Left colon (tissue), 2 donors: Measurements from ENCODE around the gene GPX4. TPM values are rescaled to one million over a fixed set of nuclear protein-coding genes. Genes with fewer than 3 reads are reported as not detected.

Source experiments
- ATAC-seq: fragments of 200-7000 bp; cut with Tn5 transposase; one replicate; pipeline ENCODE4 v1.9.1; 2020; ENCODE audit warnings: mild to moderate bottlenecking, moderate library complexity
- DNase-seq, 2 donors: peaks; one replicate each; pipeline ENCODE4 v3.0.0-alpha.2; 2020
- intact Hi-C, 2 donors: fragments of 100-400 bp; cut with DNase I in 1 of 2; cut with micrococcal nuclease in 1 of 2; formaldehyde crosslinking; loops; one replicate each; pipeline versions ENCODE4 v1.11.2 to v1.14.0; 2022; cut with DNase I, micrococcal nuclease
- long read RNA-seq: library from polyadenylated mRNA; unstranded; transcript quantifications from one replicate; pipeline ENCODE4 v2.0.0, GENCODE V29; 2021
- total RNA-seq, 2 donors: library from RNA; stranded (reverse); fragmentation: NEBNext Ultra II Directional; extraction: Animal tissue kit (Norgen Biotek cat#: 25700); gene quantifications; one replicate each; pipeline ENCODE4 v1.2.1, GENCODE V29; 2021
- donor health status: DM: no; HTN: no; CAD: no.
- donor health status: DM: yes; HTN: yes; CAD: no.

The GPX4 gene, protein sequence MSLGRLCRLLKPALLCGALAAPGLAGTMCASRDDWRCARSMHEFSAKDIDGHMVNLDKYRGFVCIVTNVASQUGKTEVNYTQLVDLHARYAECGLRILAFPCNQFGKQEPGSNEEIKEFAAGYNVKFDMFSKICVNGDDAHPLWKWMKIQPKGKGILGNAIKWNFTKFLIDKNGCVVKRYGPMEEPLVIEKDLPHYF
- 100 to 1,000 TPM; 162 to 176 TPM for total RNA-seq
- long read RNA-seq, transcript GPX4-201 (7 exons, 919 nt), result major isoform, 82 of 114 reads
- long read RNA-seq, partial matches to known transcripts, result 15 of 114 reads
- long read RNA-seq, other reads (novel, unspliced or antisense), result 13 of 114 reads

DNA sequence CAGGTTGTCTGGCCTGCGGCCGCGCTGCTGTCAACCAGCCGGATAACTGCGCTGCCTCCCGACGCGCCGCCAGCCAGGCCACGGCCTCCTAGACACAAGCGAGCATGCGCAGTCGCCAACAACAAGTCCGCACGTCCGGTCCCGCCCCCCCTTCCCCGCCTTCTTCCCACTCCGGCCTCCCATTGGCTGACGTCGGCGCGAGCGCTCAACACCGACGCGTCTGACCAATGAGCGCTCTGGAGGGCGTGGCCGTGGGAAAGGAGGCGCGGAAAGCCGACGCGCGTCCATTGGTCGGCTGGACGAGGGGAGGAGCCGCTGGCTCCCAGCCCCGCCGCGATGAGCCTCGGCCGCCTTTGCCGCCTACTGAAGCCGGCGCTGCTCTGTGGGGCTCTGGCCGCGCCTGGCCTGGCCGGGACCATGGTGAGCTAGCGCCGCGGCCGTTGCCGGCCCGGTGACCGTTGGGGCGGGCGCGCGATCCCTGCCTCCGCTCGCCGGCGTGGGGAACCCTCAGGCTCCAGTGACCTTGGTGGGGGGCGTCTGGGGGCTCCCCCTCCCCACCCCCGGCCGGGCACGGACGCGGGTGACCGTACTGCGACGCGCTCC, at the start of gene GPX4:
GPX4 (plus strand) TSS at position 287 of the 603 bp plus-strand sequence; CDS start at position 337, 50 bp downstream.
- ATAC-seq, result peak; percentile 87
- DNase-seq, result peak; percentile 99
- intact Hi-C loops, result no loop called here

DNA sequence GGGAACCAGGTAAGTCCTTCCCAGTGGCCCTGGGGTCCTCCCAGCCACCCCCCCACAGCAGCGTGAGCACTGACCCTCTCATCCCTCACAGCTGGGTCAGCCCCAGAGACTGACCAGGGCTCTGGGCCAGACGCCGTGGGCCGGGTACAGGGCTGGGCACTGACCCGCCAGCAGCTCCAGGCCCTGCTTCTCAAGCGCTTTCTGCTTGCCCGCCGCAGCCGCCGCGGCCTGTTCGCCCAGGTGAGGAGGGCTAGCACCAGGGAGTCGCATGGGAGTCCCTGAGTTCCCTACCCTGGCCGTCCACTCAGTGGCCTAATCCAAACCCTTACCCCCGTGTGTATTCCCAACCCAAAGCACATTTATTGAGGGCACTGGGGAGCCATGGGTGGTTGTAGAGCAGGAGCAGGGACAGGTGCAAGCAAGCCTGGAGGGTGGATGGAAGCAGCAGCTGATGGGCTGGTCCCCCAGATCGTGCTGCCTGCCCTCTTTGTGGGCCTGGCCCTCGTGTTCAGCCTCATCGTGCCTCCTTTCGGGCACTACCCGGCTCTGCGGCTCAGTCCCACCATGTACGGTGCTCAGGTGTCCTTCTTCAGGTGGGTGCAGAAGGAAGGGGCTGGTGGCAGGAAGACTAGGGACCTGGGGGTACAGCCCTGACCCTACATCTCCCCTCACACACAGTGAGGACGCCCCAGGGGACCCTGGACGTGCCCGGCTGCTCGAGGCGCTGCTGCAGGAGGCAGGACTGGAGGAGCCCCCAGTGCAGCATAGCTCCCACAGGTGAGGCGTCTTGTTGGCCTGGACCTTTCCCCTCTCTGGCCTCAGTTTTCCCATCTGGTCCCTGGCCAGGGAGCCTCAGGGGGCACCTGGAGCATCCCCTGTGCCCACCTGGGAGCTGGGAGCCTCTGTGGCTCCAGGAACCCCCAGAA, 49.4 kb upstream of the GPX4 start:
- intact Hi-C loops, result no loop called here
- DNase-seq (no peak), ATAC-seq (no peak)

DNA sequence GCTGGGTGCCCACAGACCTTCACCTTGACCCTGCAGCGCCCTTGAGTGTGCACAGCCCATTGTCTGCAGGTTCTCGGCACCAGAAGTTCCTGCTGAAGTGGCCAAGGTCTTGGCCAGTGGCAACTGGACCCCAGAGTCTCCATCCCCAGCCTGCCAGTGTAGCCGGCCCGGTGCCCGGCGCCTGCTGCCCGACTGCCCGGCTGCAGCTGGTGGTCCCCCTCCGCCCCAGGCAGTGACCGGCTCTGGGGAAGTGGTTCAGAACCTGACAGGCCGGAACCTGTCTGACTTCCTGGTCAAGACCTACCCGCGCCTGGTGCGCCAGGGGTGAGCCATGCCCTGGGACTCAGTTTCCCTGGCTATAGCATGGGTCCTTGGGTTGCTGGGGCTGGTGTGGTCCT, 48.8 kb upstream of the GPX4 start:
- DNase-seq (no peak), ATAC-seq (no peak)
- intact Hi-C loops, result no loop called here

DNA sequence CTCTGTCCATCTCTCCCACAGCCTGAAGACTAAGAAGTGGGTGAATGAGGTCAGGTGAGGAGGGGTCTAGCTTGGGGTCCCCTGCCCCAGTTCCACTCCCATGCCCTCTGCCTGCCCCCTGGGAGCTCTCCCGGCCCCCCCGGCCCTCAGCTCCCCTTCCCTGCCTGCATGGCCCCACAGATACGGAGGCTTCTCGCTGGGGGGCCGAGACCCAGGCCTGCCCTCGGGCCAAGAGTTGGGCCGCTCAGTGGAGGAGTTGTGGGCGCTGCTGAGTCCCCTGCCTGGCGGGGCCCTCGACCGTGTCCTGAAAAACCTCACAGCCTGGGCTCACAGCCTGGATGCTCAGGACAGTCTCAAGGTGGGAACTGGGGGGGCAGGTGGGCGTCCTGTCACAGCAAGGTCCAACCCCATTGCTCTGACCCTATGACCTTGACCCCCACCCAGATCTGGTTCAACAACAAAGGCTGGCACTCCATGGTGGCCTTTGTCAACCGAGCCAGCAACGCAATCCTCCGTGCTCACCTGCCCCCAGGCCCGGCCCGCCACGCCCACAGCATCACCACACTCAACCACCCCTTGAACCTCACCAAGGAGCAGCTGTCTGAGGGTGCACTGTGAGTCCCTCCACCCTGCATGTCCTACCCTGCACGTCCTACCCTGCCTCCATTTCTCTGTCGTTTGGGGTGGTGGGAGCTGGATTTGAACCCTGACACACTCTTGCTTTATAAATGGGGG, 47.7 kb upstream of the GPX4 start:
- DNase-seq (no peak), ATAC-seq (no peak)
- intact Hi-C loops, result no loop called here

DNA sequence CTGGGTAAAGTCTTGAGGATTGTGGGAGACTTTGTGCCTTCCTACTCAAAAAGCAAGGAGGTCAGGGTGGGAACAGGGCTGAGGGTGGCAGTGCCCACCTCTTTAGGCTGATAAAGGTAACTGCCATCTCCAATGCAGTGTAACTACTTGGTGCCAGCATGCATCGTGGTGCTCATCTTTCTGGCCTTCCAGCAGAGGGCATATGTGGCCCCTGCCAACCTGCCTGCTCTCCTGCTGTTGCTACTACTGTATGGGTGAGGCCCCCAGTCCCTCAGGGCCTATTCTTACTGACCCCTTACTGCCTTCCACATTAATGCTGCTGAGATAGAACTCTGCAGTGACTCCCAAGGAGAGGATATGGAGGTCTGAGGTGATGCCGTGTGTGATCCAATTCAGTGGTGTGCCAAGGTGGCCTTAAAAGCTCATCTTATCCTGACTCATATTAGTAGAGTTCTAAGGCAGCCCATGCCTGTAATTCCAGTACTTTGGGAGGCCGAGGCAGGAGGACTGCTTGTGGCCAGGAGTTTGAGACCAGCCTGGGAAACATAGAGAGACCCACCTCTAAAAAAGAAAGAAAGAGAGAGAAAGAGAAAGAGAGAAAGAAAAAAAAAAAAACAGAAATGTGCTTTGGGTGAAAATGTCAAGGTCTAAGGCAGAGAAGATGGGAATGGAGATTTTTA, 46.5 kb upstream of the GPX4 start:
- intact Hi-C loops, result no loop called here
- DNase-seq, result peak in 1 of 2 donors; percentile 30
- peak; percentile 81 for ATAC-seq

DNA sequence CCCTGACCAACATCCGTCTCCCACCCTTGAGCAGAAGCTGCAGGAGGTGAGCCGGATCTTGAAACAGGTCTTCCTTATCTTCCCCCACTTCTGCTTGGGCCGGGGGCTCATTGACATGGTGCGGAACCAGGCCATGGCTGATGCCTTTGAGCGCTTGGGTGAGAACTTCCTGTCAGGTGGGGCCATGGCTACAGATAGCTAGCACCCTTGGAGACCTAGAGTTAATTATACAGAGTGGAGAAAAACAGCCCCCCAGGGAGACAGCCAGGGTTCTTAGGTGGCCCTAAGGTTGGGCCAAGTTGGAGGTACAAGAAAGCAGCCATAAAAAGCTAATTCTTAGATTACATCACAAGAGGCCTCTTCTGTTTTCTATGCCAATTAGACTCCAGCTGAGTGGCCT, 45.7 kb upstream of the GPX4 start:
- ATAC-seq (no peak), DNase-seq (no peak)
- intact Hi-C loops, result no loop called here

DNA sequence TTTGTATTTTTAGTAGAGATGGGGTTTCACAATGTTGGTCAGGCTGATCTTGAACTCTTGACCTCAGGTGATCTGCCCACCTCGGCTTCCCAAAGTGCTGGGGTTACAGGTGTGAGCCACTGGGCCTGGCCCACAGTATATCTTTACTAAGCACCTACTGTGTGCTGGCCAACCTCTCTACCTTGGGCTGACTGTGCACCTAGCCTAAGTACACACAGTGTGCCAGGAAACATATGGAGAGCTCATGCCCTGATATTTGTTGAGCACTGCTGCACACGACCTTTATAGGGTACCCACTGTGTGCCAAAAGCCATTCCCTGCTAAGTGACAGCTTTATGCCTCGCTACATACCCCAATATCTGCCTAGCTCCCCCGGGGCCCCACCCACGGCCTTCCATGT, 43.1 kb upstream of the GPX4 start:
- ATAC-seq (no peak), DNase-seq (no peak)

DNA sequence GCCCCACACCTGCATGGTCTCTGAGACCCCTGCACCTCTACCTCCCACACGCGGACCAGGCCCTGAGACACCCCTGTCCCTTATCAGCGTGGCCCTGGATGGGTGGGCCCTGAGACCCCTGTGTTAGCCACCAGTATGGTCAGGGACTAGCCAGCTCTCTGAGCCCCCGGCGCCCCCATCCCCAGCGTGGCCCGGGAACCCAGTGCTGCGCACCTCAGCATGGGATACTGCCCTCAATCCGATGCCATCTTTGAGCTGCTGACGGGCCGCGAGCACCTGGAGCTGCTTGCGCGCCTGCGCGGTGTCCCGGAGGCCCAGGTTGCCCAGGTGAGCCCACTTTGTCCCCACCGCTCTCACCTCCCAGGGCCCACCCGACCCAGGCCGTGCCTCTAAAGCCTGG, 41.8 kb upstream of the GPX4 start:
- DNase-seq (no peak), ATAC-seq (no peak)
- intact Hi-C loops, result no loop called here

More for the DNA sequence above, 43.1 kb upstream of the GPX4 start:
- intact Hi-C loops, result no loop called here

DNA sequence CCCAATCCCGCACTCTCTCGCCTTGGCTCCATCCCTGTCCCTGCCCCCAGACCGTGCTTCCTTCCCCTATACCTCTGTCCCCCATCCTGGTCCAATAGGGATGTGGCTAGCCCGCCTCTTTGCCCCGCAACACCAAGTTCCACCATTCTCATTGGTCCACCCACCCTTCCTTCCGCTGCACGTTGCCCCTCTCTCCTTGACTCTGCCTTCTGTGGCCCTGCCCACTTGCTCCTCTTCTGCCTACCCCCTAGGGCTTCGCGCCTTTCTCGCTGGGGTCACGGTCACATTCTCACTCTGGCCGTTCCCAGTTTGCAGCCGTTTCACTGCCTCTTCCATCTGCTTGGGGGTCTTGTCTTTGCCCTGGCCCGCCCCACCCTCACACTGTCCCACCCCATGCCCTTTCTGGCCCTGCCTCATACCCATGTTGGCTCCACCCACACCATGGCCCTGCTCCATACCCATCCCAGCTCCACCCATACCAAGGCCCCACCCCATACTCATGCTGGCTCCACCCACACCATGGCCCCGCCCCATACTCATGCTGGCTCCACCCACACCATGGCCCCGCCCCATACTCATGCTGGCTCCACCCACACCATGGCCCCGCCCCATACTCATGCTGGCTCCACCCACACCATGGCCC, 41.3 kb upstream of the GPX4 start:
- intact Hi-C loops, result no loop called here
- ATAC-seq, result no peak
- peak in 1 of 2 donors; percentile 25 for DNase-seq

DNA sequence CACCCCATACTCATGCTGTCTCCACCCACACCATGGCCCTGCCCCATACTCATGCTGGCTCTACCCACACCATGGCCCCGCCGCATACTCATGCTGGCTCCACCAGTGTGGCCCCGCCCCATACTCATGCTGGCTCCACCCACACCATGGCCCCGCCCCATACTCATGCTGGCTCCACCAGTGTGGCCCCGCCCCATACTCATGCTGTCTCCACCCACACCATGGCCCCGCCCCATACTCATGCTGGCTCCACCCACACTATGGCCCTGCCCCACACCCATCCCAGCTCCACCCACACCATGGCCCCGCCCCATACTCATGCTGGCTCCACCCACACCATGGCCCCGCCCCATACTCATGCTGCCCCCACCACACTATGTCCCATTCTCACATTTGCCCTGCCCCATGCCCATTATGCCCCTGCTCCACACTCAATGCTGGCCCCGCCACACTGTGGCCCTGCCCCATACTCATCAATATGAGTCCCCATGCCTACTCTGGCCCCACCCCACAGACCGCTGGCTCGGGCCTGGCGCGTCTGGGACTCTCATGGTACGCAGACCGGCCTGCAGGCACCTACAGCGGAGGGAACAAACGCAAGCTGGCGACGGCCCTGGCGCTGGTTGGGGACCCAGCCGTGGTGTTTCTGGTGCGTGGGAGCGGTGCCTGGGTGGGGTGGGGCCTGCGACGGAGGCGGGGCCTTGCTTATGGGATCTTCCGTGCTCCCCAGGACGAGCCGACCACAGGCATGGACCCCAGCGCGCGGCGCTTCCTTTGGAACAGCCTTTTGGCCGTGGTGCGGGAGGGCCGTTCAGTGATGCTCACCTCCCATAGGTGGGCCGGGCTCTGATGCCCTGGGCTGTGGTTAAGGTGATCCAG, 40.5 kb upstream of the GPX4 start:
- peak; percentile 38 to 45 for DNase-seq
- no peak for ATAC-seq
- intact Hi-C loops, result no loop called here

DNA sequence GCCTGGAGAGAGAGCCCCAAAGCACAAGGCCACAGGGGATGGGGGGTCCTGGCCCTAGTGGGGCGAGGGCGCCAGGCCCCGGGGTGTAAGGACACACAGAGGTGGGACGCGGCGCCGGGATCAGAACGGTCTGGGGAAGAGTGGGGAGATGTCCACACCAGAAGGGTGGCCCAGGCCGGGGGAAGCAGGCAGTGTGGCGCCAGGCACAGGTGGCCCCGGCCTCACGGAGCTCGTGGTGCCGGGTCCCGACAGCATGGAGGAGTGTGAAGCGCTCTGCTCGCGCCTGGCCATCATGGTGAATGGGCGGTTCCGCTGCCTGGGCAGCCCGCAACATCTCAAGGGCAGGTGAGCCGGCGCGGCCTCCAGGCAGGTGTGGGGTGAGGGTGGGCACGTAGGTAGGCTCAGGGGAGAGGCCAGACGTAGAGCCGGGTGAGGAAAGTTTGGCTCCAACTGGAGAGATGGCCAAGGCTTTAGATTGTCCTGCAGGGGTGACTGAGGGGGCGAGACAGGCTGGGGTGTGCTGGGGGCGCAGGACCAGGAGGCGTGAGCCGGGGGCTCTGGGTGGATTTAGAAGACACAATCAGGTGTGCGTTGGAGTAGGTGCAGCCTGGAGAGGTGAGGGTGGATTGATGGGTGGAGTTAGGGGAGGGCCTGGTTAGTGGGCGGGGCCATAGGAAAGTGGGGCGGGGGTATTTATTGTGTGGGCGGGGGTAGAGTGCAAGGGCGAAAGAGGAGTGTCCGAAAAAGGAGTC, 39.7 kb upstream of the GPX4 start:
- DNase-seq, result peak; percentile 38 to 41
- peak; percentile 33 for ATAC-seq
- intact Hi-C loops, result no loop called here

DNA sequence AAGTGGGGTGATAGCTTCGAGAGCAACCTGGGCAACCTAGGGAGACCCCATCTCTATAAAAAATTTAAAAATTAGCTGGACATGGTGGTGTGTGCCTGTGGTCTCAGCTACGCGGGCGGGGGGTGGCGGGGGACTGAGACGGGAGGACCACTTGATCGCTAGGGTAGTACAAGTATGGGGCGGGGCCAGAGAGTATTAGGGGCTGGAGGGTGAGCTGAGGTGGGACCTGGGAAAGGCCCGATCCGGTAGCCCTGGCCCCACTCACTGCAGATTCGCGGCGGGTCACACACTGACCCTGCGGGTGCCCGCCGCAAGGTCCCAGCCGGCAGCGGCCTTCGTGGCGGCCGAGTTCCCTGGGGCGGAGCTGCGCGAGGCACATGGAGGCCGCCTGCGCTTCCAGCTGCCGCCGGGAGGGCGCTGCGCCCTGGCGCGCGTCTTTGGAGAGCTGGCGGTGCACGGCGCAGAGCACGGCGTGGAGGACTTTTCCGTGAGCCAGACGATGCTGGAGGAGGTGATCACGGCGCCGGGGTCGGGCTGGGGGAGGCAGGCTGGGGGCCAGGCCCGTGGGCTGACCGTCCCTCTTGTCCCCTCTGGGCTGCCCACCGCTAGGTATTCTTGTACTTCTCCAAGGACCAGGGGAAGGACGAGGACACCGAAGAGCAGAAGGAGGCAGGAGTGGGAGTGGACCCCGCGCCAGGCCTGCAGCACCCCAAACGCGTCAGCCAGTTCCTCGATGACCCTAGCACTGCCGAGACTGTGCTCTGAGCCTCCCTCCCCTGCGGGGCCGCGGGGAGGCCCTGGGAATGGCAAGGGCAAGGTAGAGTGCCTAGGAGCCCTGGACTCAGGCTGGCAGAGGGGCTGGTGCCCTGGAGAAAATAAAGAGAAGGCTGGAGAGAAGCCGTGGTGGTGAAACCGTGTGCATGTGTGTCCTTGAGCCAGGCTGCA, 38.9 kb upstream of the GPX4 start:
- DNase-seq (peak in 1 of 2 donors; percentile 78), ATAC-seq (peak; percentile 66)
- intact Hi-C loops, result no loop called here

DNA sequence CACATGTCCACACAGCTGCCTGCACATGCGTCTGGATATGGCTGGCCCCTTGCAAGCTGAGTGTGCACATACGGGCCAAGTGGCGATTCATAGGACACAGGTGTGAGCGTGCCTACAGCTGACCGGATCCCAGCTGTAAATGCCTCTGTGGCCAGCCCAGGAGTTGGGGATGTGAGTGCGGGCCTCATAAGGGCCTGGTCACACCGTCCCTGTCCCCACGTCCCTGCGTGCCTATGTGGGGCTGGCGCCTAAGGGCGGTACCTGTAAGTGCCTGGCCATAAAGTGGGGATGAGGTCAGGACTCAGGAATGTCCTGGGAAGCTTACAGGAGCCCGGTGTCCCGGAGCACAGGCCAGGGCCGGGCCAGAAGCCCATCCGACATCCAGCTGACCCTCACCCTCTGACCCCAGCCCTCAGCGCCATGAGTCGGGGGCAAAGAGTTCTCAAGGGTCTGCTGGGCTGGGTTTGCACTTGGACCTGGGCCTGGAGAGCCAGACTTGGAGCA, 38.1 kb upstream of the GPX4 start:
- ATAC-seq, result peak; percentile 76
- DNase-seq, result peak; percentile 71 to 85

DNA sequence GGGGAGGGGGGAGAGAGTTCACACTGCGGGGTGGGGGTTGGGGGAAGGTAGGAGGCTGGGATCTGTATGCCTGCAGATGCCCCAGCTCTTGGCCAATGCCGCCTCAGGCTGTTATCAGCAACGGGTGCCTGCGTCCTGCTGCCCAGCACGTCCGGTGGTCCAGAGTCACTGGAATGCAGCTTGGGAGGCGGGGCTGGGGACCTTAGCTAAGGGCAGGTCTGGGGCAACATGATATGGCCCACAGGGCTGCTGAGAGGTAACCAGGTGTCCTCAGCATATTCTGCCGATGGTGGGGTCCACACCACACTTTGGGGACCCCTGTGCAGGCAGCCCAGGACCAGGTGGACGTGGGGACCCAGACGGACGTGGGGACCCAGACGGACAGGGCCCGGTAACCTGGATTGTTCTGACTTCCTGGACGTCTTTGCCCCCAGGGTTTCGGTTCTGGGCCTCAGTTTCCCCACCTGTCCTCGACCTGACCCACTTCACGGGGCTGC, 37.5 kb upstream of the GPX4 start:
- peak; percentile 34 to 40 for DNase-seq
- peak; percentile 6 for ATAC-seq
- intact Hi-C loops, result no loop called here

More for the DNA sequence above, 38.1 kb upstream of the GPX4 start:
- intact Hi-C loops, result no loop called here
